Skeletal muscle satellite cell (primary cell): ENCODE data around the gene RYR2.

Experiments used
- H3K27me3 ChIP-seq: 2 replicates; pipeline ENCODE4 v1.7.0; 2013; ENCODE audit warnings: low read length; ENCODE audit not compliant: control insufficient read depth, insufficient read depth
- H3K36me3 ChIP-seq: 2 replicates; pipeline ENCODE4 v1.7.0; 2013; ENCODE audit warnings: mild to moderate bottlenecking, control low read depth, low read length; ENCODE audit not compliant: insufficient read depth
- H3K4me1 ChIP-seq: 2 replicates; pipeline ENCODE4 v1.7.0; 2013; ENCODE audit warnings: low read length; ENCODE audit not compliant: control insufficient read depth, insufficient read depth
- H3K4me2 ChIP-seq: 2 replicates; pipeline ENCODE4 v1.7.0; 2013; ENCODE audit warnings: mild to moderate bottlenecking, low read length
- H3K4me3 ChIP-seq: 2 replicates; pipeline ENCODE4 v1.7.0; 2013; ENCODE audit warnings: low read length
- H3K9ac ChIP-seq: 2 replicates; pipeline ENCODE4 v1.7.0; 2013; ENCODE audit warnings: mild to moderate bottlenecking, low read depth, low read length, moderate library complexity
- H3K9me3 ChIP-seq: replicated peaks from 2 replicates; pipeline ENCODE4 v1.7.0; 2013; ENCODE audit warnings: mild to moderate bottlenecking, control low read depth, low read length

RYR2 gene

DNA sequence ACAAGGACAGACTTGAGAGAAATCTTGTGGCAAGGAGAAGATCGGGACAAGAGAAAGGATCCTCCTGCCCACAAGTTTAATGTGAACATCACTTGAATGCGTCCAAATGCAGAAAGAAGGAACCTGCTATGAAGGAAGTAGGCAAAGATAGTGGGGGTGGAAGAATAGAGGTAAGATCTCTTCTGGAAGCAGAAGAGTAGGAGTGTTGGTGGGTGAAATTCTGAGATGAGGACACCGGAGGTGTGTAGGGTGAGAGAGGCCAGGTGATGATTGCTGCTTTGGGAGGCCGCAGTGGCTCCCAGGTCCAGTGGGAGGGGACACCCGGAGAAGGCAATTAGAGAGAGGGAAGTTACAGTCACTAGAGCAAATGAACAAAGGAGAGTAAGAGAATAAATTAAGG lies 6.8 kb downstream of the RYR2 start:
- Histone ChIP-seq H3K4me1 (no peaks in the 10 kb centered on the region), H3K4me3 (no peak overlapping the region), H3K9ac (no peak overlapping the region), H3K4me2 (no peak overlapping the region), H3K27me3 (peaks cover under 1% of the 10 kb centered on the region), H3K36me3 (no peaks in the 10 kb centered on the region), H3K9me3 (no peaks in the 10 kb centered on the region)

DNA sequence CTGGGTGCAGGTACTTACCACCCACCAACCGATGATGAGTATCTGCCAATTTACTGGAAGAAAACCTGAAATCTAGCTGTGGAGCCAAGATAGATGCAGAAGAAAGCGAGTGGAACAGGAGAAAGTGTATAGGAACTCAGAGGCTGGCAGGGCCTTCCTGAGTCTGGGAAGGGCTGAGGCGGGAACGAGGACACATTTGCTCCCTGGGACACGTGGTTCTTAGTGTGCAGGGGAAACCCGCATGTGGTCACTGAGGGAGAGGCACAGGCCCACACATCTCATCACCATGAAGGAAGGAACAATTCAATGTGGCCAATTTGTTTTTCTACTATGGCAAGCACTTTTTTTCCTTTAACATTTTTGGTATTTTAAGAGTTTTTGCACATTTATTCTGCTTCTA lies 8.2 kb downstream of the RYR2 start:
- H3K4me2 ChIP-seq: no peak overlapping the region
- H3K36me3 ChIP-seq: no peaks in the 10 kb centered on the region
- H3K9me3 ChIP-seq: peaks cover 6% of the 10 kb centered on the region
- no peak overlapping the region for H3K9ac ChIP-seq
- H3K4me1 ChIP-seq: no peaks in the 10 kb centered on the region
- no peak overlapping the region for H3K4me3 ChIP-seq
- H3K27me3 ChIP-seq: no peaks in the 10 kb centered on the region

DNA sequence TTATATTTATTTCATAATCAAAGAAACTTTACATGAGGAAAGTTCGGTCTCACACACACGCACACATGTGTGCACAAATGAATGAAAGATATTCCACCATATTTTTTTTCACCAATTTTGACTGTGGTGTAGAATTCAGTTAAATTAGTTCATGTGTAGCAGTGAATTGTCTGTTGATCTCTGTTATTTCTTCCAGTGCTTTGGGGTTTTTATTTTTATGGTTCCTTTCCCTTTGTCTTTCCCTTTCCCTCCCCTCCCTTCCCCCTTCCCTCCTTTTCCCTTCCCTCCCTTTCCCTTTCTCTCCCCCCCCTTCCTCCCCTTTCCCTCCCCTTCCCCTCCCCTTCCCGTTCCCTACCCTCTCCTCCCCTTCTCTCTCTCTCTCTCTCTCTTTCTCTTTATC lies 8.9 kb downstream of the RYR2 start:
- no peak overlapping the region for H3K4me3 ChIP-seq

DNA sequence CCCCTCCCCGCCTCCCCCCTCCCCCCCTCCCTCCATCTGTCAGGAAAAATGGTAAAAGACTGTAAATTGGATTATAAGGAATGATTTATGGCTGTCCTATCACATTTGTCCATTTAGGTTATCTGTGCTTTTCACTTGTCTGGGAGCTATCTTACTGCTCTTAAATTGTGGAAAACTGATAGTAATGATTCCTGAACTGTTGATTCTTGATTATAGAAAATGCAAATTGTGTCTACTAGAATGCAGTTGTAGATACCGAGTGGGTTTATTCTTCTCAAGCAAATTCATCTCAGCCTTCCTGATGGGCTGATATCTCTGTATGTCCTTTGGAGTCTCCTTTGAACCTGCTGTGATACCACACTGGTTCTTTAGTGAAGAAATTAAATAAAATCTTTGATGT lies 12.3 kb downstream of the RYR2 start:
- Histone ChIP-seq H3K4me2 (no peak overlapping the region), H3K36me3 (no peaks in the 10 kb centered on the region), H3K9ac (no peak overlapping the region), H3K4me3 (no peak overlapping the region), H3K4me1 (no peaks in the 10 kb centered on the region), H3K27me3 (no peaks in the 10 kb centered on the region), H3K9me3 (peaks cover 11% of the 10 kb centered on the region)

More for the DNA sequence above, 8.9 kb downstream of the RYR2 start:
- Histone ChIP-seq H3K9me3 (peaks cover 6% of the 10 kb centered on the region), H3K36me3 (no peaks in the 10 kb centered on the region), H3K27me3 (no peaks in the 10 kb centered on the region), H3K4me2 (no peak overlapping the region), H3K9ac (no peak overlapping the region), H3K4me1 (no peaks in the 10 kb centered on the region)

DNA sequence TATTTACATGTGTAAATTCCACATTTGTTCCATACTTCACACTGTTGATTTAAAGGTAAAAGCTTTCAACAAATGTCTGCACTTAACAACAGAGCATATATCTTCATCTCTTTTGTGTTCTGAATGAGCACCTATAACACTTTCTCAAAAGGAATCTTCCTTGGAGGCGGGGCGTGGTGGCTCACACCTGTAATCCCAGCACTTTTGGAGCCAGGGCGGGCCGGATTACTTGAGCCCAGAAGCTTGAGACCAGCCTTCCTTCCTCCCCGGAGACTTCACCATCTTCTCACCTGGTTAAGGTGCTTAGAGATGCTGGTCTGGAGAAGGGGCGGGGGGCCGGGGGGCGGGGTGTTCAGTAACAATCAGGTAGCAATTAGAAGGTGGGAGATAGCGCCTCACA lies 16.5 kb downstream of the RYR2 start:
- H3K4me3 ChIP-seq: no peak overlapping the region
- no peaks in the 10 kb centered on the region for H3K27me3 ChIP-seq
- no peaks in the 10 kb centered on the region for H3K4me1 ChIP-seq
- H3K9me3 ChIP-seq: peaks cover 11% of the 10 kb centered on the region
- no peak overlapping the region for H3K4me2 ChIP-seq
- H3K36me3 ChIP-seq: no peaks in the 10 kb centered on the region
- no peak overlapping the region for H3K9ac ChIP-seq

DNA sequence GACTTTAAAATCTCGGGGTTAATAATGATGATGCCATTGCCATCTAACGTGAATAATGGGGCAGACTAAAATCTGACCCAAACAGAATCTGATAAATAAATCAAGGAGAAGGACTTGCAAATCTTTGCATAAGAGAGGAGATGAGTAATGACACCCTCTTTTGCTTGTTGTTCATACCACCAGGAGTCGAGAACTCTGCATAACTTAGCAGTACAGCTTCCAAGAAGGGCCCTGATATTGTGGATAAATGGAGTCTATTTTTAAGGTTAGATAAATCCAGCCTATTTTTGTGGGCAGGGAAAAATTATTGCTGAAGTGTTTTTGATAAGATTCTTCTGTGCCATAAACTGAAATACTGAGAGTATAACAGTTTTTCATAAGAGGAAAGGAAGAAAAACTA lies 17.3 kb downstream of the RYR2 start:
- Histone ChIP-seq H3K27me3 (no peaks in the 10 kb centered on the region), H3K4me2 (no peak overlapping the region), H3K4me3 (no peak overlapping the region), H3K9me3 (peaks cover 11% of the 10 kb centered on the region), H3K36me3 (no peaks in the 10 kb centered on the region), H3K9ac (no peak overlapping the region), H3K4me1 (no peaks in the 10 kb centered on the region)

DNA sequence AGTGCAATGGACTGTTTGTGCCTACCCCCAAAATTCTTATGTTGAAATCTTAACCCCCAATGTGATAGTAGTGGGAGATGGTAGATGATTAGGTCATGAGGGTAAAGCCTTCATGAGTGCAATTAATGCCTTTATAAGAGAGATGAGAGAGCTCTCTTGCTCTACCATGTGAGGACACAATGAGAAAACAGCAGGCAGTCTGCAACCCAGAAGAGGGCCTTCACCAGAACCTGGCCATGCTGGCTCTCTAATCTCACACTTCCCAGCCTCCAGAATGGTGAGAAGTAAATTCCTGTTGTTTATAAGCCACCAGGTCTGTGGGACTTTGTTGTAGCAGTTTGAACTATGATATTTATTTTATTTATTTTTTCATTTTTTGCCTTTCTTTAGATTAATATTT lies 21.0 kb downstream of the RYR2 start:
- no peak overlapping the region for H3K9ac ChIP-seq

DNA sequence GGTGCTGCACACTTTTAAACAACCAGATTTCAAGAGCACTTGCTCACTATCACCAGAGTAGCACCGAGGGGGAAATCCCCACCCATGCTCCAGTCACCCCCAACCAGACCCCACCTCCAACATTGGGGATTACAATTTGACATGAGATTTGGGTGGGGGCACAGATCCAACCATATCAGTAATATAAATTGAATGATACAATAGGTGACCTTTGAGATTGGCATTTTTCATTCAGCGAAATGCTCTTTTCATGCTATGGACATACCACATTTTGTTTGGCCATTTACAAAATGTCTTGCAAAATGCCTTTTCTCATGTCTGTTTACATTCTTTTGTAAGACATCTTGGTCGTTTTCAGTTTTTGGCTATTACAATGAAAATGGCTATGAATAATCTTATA lies 23.9 kb downstream of the RYR2 start:
- H3K4me2 ChIP-seq: no peak overlapping the region
- no peaks in the 10 kb centered on the region for H3K27me3 ChIP-seq
- H3K36me3 ChIP-seq: no peaks in the 10 kb centered on the region

More for the DNA sequence above, 21.0 kb downstream of the RYR2 start:
- Histone ChIP-seq H3K27me3 (no peaks in the 10 kb centered on the region), H3K4me2 (no peak overlapping the region), H3K36me3 (no peaks in the 10 kb centered on the region), H3K4me1 (no peaks in the 10 kb centered on the region), H3K4me3 (no peak overlapping the region), H3K9me3 (no peaks in the 10 kb centered on the region)

DNA sequence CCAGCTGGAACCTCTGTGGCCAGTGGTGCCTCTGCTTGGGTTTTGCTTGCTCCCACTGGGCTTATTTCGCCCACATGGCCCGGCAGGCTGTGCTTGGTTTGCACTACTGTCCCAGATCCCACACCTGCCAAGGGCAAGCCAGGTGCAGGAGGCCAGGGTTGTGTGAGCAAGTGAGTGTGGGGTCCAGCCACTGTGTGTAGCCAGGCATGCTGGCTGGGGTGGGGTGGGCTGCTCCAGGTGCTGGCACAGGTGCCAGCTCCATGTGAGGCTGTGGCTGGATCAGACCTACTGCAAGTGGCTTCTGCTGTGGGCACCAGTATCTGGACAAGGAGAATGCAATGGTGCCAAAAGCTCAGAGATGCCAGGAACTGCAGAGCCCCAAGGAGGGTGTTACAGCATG lies 28.5 kb downstream of the RYR2 start:
- Histone ChIP-seq H3K4me1 (no peaks in the 10 kb centered on the region), H3K9me3 (no peaks in the 10 kb centered on the region), H3K9ac (no peak overlapping the region), H3K4me2 (no peak overlapping the region), H3K36me3 (no peaks in the 10 kb centered on the region), H3K27me3 (no peaks in the 10 kb centered on the region), H3K4me3 (no peak overlapping the region)

More for the DNA sequence above, 23.9 kb downstream of the RYR2 start:
- Histone ChIP-seq H3K9me3 (no peaks in the 10 kb centered on the region), H3K4me1 (no peaks in the 10 kb centered on the region), H3K4me3 (no peak overlapping the region), H3K9ac (no peak overlapping the region)

DNA sequence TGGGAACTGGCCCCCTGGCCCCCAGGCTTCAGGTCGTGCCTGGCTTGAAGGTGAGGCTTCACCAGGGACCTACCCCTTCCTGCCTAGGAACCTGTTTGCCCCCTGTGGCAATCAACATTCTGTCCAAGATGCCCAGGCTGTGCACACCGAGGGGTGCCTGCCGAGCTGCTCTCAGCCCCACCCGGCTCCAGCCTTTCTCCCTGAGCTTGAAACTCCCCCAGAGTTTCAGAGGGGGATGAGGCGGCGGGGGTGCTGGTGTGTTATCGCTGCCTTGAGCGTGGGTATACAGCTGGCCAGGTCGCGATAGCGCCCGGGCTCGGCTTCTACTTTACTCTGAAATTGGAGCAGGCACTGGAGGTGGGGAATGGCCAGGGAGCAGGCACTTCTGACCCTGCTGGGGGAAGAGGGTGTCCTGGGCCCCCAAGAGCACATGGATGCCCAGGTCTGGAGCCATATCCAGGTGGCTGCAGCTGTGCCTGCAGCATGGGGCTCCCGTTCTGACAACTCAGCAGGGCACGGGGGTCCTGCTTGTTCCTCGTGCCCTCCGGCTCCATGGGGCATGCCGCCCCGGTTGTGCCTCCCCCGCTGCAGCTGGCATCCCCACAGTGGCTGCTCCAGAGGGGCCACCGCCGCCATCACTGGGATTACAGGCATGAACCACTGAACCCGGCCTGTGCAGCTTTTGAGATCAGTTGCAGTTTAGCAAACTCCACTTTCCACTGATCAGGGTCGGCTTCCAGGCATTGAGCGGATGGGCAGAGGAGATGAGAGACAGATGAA lies 29.8 kb downstream of the RYR2 start:
- H3K4me1 ChIP-seq: no peaks in the 10 kb centered on the region

DNA sequence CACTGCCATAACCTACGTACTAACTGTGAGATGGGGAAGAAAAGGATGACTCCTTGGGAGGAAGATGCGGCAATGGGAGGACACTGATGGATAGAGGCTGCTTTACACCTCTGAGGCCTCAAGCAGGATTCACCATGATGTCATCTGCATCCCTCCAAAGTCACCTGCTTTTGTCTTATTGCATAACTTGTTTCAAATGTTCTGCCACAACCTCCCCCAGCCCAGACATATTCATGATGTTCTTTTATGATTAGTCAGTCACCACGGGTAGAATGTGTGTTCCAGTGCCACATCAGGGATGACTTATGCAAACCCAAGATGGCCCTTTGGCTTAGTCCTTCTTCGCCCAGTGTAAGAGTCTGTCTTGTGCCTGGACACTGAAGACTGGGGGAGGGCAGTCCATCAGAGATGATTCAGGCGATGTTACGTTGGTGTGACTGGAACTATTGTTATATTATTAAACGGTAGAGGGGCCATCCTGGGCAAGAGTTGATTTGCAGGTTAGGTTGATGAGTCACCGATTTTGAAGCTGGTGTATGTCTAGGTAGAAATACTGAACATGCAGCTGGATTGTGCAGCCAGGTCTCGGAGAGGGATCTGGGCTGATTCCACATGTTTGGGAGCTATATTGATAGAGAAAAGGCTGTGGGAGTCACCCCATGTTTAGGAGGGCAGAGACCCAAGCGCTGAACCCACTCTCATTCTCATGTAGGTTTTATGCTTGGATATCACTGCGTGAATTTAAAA lies 32.6 kb downstream of the RYR2 start:
- Histone ChIP-seq H3K9ac (no peak overlapping the region), H3K36me3 (no peaks in the 10 kb centered on the region), H3K4me3 (no peak overlapping the region), H3K4me2 (no peak overlapping the region), H3K9me3 (no peaks in the 10 kb centered on the region), H3K27me3 (no peaks in the 10 kb centered on the region), H3K4me1 (no peaks in the 10 kb centered on the region)

More for the DNA sequence above, 29.8 kb downstream of the RYR2 start:
- Histone ChIP-seq H3K4me3 (no peak overlapping the region), H3K27me3 (no peaks in the 10 kb centered on the region), H3K4me2 (no peak overlapping the region), H3K9ac (no peak overlapping the region), H3K36me3 (no peaks in the 10 kb centered on the region), H3K9me3 (no peaks in the 10 kb centered on the region)
